ENCODE results near the gene U2AF1L4. TPM values are rescaled to one million over a fixed set of nuclear protein-coding genes. Genes with fewer than 3 reads are reported as not detected.

U2AF1L4 gene
- total RNA-seq, 4 donors from 2014 or later, result 10.2 to 19.0 (median 17.5) TPM

DNA sequence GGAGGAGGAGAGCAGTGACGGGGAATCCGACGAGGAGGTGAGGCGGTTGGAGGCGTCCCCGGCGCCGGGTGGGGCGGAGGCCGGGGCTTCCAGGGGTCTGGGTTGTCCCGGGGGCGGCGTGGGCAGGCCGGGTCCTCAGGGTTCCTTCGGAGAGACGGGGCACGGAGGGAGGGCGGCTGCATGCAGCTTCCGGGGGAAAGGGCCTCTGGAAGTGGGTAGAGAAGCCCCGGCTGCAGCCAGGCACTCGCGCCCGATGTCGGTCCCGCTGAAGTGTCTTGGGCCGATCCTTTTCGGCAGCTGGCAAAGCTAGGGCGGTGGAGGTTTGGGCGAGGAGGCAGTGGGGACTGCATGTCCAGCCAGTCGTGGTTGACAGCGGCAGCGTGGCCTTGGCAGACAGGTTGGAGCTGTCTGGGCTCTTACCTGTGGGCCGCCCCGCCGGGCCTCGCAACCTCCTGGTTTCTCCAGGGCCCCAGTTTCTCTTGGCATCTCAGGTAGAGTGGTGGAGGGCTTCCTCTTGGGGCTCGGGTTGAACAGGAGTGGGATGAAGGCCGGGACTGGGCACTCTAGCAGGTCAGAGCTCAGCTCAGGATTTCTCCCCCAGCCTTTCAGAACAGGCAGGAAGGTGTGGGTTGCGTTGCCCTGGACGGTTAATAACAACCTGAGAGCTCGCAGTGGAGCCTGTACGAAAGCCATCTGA is 26.7 kb downstream of the U2AF1L4 start:
- Histone ChIP-seq H3K27me3 (no peaks in the 10 kb centered on the region), H3K9me3 (no peaks in the 10 kb centered on the region), H3K4me3 (peak overlapping the region; percentile 75 to 98 (median 94)), H3K27ac (peak overlapping the region; percentile 89 to 98 (median 94)), H3K36me3 (peaks cover 19 to 42% (median 24%) of the 10 kb centered on the region in 3 donors), H3K4me1 (peaks cover 24 to 41% (median 25%) of the 10 kb centered on the region in 3 donors)
- TF ChIP-seq, protein P1, sequence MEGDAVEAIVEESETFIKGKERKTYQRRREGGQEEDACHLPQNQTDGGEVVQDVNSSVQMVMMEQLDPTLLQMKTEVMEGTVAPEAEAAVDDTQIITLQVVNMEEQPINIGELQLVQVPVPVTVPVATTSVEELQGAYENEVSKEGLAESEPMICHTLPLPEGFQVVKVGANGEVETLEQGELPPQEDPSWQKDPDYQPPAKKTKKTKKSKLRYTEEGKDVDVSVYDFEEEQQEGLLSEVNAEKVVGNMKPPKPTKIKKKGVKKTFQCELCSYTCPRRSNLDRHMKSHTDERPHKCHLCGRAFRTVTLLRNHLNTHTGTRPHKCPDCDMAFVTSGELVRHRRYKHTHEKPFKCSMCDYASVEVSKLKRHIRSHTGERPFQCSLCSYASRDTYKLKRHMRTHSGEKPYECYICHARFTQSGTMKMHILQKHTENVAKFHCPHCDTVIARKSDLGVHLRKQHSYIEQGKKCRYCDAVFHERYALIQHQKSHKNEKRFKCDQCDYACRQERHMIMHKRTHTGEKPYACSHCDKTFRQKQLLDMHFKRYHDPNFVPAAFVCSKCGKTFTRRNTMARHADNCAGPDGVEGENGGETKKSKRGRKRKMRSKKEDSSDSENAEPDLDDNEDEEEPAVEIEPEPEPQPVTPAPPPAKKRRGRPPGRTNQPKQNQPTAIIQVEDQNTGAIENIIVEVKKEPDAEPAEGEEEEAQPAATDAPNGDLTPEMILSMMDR (IDR thresholded peaks at IDR 0.05), result no peak
- 0 to 2% methylated on average over 9 to 20 of the region's 42 CpGs for WGBS, 2 donors
- intact Hi-C loops (cut with DNase I), result loop anchor here (10.0 kb wide), 1 partner anchor 174 kb away; the partner anchor contains the start of gene TMEM147
- DNase-seq, result no peak

DNA sequence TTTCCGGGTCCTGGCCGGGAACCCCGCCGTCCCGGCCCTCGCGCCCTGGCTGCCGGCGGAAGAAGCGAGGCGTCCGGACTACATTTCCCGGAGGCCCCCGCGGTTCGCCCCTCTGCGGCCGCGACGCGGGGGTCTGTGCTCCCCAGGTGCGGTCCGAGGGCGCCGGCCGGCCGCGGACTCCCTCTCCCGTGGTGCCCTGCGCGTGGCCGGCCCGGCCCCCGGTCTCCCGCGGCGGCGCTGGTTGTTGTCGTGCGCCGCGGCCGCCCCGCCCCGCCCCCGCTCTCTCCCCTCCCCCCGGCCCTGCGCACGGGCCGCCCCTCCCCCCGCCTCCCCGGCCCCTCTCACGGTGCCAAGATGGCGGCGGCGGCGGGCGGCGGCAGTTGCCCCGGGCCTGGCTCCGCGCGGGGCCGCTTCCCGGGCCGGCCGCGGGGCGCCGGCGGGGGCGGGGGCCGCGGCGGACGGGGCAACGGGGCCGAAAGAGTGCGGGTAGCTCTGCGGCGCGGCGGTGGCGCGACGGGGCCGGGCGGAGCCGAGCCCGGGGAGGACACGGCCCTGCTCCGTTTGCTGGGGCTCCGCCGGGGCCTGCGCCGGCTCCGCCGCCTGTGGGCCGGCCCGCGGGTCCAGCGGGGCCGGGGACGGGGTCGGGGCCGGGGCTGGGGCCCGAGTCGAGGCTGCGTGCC is 27.4 kb downstream of the U2AF1L4 start, which contains the start of gene KMT2B:
Gene KMT2B, plus strand, starts transcription at position 339 of the 680 bp plus-strand sequence. Its CDS starts 16 bp downstream, at position 355.
- WGBS, 2 donors, result no CpG with 5 or more reads among the region's 109 CpGs
- H3K27ac ChIP-seq, result peak within 1 kb of the TSS; percentile 89 to 98 (median 94)
- peaks cover 13 to 35% (median 18%) of the 10 kb centered on the region in 3 donors for H3K36me3 ChIP-seq
- no peak for DNase-seq
- intact Hi-C loops (cut with DNase I), result loop anchor here (2.0 to 10.0 kb wide), 2 partner anchors 23 to 173 kb away; partner anchors contain the start of gene TMEM147
- H3K27me3 ChIP-seq, result no peaks in the 10 kb centered on the region
- TF ChIP-seq, protein P1 (IDR thresholded peaks at IDR 0.05), result peak in 1 of 6 experiments; percentile 12
- no peak for TF ChIP-seq POLR2A (IDR thresholded peaks at IDR 0.05)
- H3K4me3 ChIP-seq, result peak within 1 kb of the TSS; percentile 75 to 98 (median 94)
- H3K9me3 ChIP-seq, result no peaks in the 10 kb centered on the region
- peaks cover 24 to 41% (median 25%) of the 10 kb centered on the region in 3 donors for H3K4me1 ChIP-seq

DNA sequence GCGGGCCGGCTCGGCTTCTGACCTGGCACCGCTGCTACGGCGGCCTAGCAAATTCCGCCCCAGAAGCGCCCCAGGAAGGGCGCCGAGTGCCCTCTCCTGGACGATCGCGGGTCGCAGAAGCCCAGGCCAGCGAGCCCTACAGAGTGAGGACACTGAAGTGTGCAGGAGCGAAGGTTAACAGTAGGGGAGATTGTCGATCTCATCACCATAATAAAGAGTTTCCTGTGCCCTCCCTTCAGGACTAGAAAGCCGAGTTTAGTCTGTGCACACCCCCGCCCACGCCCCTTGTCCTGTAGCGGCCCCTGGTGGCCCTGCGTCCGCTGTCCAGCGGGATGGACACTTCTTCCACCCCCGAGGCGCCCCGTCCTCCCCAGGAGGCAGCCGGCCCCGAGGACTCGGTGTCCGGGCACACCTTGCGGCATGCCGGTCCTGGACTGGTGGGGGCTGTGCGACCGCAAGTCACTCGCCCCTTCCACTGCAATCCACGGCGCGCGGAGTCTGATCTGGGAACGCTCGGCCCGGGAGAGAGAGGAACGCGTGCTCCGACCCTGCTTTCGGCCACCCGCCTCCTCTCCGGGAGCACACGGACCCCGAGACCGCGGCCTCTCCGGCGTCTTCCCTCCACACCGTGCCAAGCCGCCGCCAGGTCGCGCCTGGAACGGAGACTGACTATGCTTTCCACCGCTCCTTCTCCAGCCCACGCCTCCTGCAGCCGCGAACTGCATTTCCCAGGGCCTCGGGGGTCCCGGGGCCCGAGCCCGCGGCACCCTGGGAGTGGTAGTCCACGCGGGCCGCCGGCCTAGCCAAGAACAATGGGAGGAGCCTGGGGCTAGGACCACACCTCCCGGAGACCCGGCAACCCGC is 28.2 kb downstream of the U2AF1L4 start:
- H3K4me3 ChIP-seq, result peak overlapping the region; percentile 75 to 98 (median 94)
- DNase-seq, result peak; percentile 82
- 0% methylated on average over 25 of the region's 77 CpGs; no CpG with 5 or more reads in 1 of the 2 donors for WGBS, 2 donors
- intact Hi-C loops (cut with DNase I), result loop anchor here (2.0 to 10.0 kb wide), 2 partner anchors 22 to 172 kb away; partner anchors contain the start of gene TMEM147
- H3K4me1 ChIP-seq, result peaks cover 24 to 41% (median 25%) of the 10 kb centered on the region in 3 donors
- H3K27ac ChIP-seq, result peak overlapping the region; percentile 86 to 98 (median 94)
- no peaks in the 10 kb centered on the region for H3K9me3 ChIP-seq
- H3K36me3 ChIP-seq, result peaks cover 6 to 27% (median 12%) of the 10 kb centered on the region in 3 donors
- no peaks in the 10 kb centered on the region for H3K27me3 ChIP-seq
- TF ChIP-seq, protein P1 (IDR thresholded peaks at IDR 0.05), result peak; percentile 88 to 96 (median 92)
- TF ChIP-seq POLR2A (IDR thresholded peaks at IDR 0.05), result peak in 1 of 4 donors; percentile 41

DNA sequence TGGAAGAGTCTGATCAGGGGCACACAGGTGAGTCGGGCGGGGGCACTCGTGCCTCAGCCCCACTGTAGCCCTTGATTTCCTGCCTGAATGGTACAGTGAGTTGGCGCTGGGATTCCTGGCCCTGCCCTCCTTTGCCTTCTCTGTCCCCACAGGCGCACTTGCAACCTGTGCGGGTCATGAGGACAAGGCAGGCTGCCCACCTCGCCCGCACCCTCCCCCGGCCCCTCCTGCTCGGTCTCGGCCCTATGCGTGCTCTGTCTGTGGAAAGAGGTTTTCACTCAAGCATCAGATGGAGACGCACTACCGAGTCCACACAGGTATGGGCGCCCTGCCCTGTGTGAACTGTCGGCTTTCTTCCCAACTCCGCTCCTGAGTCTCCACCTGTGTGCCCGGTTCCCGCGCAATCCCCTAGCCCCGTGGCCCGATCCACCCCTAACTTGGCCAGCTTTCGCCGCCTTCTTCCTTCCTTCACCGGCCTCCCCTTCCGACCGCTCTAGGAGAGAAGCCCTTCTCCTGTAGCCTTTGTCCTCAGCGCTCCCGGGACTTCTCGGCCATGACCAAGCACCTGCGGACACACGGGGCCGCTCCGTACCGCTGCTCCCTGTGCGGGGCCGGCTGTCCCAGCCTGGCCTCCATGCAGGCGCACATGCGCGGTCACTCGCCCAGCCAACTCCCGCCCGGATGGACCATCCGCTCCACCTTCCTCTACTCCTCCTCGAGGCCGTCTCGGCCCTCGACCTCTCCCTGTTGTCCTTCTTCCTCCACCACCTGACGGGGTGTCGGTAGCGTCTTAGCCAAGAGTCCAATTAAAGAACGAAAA is 29.0 kb downstream of the U2AF1L4 start:
- Histone ChIP-seq H3K4me3 (peak overlapping the region; percentile 75 to 98 (median 94)), H3K4me1 (peaks cover 24 to 46% (median 25%) of the 10 kb centered on the region in 3 donors), H3K27me3 (no peaks in the 10 kb centered on the region), H3K27ac (peak overlapping the region; percentile 86 to 98 (median 94)), H3K9me3 (no peaks in the 10 kb centered on the region), H3K36me3 (peaks cover 0 to 19% (median 7%) of the 10 kb centered on the region in 3 donors)
- TF ChIP-seq, protein P1 (IDR thresholded peaks at IDR 0.05), result no peak
- no peak for TF ChIP-seq POLR2A (IDR thresholded peaks at IDR 0.05)
- WGBS, 2 donors, result 1 to 4% methylated on average over 21 to 34 of the region's 52 CpGs
- no peak for DNase-seq
- intact Hi-C loops (cut with DNase I), result loop anchor here (2.0 to 10.0 kb wide), 2 partner anchors 21 to 171 kb away; partner anchors contain the start of gene TMEM147
